IMR-90 (cell line): ENCODE results near the gene ANKRD18B. TPM values are rescaled to one million over a fixed set of nuclear protein-coding genes. Genes with fewer than 3 reads are reported as not detected.
A peak's percentile ranks its signal among the peaks of the same experiment; 100 is the strongest.
"Not testable (repeated sequence)": the region's sequence is repeated elsewhere in the genome, so short reads cannot be mapped to it uniquely, and the experiment has no call there.

Source experiments
- ATAC-seq: fragments of 200-7000 bp; cut with Tn5 transposase; 2 replicates; pipeline ENCODE4 v1.9.1; 2020; ENCODE audit warnings: low read depth, mild to moderate bottlenecking, moderate library complexity
- Bru-seq: library from RNA; stranded (reverse); fragments of 400-500 nt; gene quantifications from one replicate; lab custom pipeline; 2021; lab: Mats Ljungman, UMichigan
- BruChase-seq, 2 experiments: library from RNA; stranded (reverse); fragments of 400-500 nt; gene quantifications; one replicate each; lab custom pipeline; 2021; lab: Mats Ljungman, UMichigan
- BruUV-seq: library from RNA; stranded (reverse); fragments of 400-500 nt; replicated peaks from 2 replicates; lab custom pipeline; 2021; lab: Mats Ljungman, UMichigan
- CTCF ChIA-PET: fragments of 300-600 bp; formaldehyde crosslinking; extraction: SDS; loops from one replicate; lab custom pipeline; 2021; ENCODE audit warnings: antibody characterized with exemption; lab: Yijun Ruan, JAX
- POLR2A ChIA-PET: fragments of 300-600 bp; sonication (Branson Sonifier 250); formaldehyde crosslinking; loops from one replicate; lab custom pipeline; 2022; ENCODE audit warnings: antibody characterized with exemption; ENCODE audit not compliant: unreplicated experiment; lab: Charles Lee
- DNase-seq: peaks from one replicate; pipeline ENCODE4 v3.0.0; 2013
- H2AFZ ChIP-seq: replicated peaks from 2 replicates; pipeline ENCODE3; 2013; ENCODE audit warnings: low read length, mild to moderate bottlenecking; ENCODE audit not compliant: poor library complexity
- H2AK5ac ChIP-seq: 2 replicates; pipeline ENCODE4 v1.6.1; 2013; ENCODE audit warnings: low read depth, low read length, inconsistent platforms
- H2AK9ac ChIP-seq: replicated peaks from 2 replicates; pipeline ENCODE3; 2013; ENCODE audit warnings: mild to moderate bottlenecking, low read depth, low read length, moderate library complexity; ENCODE audit not compliant: poor library complexity
- H2BK120ac ChIP-seq: 2 replicates; pipeline ENCODE4 v1.6.1; 2013; ENCODE audit warnings: low read depth, low read length, inconsistent platforms
- H2BK15ac ChIP-seq: 3 replicates; pipeline ENCODE4 v1.6.1; 2013; ENCODE audit warnings: low read depth, low read length, inconsistent platforms
- H2BK20ac ChIP-seq: 2 replicates; pipeline ENCODE4 v1.6.1; 2013; ENCODE audit warnings: low read depth, mild to moderate bottlenecking, inconsistent platforms, low read length, moderate library complexity
- H2BK5ac ChIP-seq: 2 replicates; pipeline ENCODE4 v1.6.1; 2013; ENCODE audit warnings: mild to moderate bottlenecking, low read depth, low read length, inconsistent platforms; ENCODE audit not compliant: poor library complexity, severe bottlenecking
- H3K14ac ChIP-seq: replicated peaks from 2 replicates; pipeline ENCODE4 v1.6.1; 2013; ENCODE audit warnings: low read depth, low read length, inconsistent platforms
- H3K18ac ChIP-seq: 2 replicates; pipeline ENCODE4 v1.6.1; 2013; ENCODE audit warnings: low read depth, low read length, control low read depth
- H3K23ac ChIP-seq: 2 replicates; pipeline ENCODE4 v1.6.1; 2013; ENCODE audit warnings: low read depth, low read length, inconsistent platforms
- H3K27ac ChIP-seq: 2 replicates; pipeline ENCODE4 v1.5.1; 2013; ENCODE audit warnings: mild to moderate bottlenecking, control low read depth, low read length; ENCODE audit not compliant: insufficient read depth
- H3K27me3 ChIP-seq: 2 replicates; pipeline ENCODE4 v1.6.1; 2013; ENCODE audit warnings: low read length; ENCODE audit not compliant: control insufficient read depth, insufficient read depth
- H3K36me3 ChIP-seq: 2 replicates; pipeline ENCODE4 v1.6.1; 2013; ENCODE audit warnings: low read length, mixed read lengths; ENCODE audit not compliant: control insufficient read depth, insufficient read depth
- H3K4ac ChIP-seq: 2 replicates; pipeline ENCODE4 v1.6.1; 2013; ENCODE audit warnings: low read depth, low read length, inconsistent platforms
- H3K4me1 ChIP-seq: 2 replicates; pipeline ENCODE4 v1.6.1; 2013; ENCODE audit warnings: low read length, mixed read lengths; ENCODE audit not compliant: control insufficient read depth, insufficient read depth
- H3K4me2 ChIP-seq: 2 replicates; pipeline ENCODE4 v1.6.1; 2013; ENCODE audit warnings: low read depth, mild to moderate bottlenecking, control low read depth, low read length, moderate library complexity
- H3K4me3 ChIP-seq: 2 replicates; pipeline ENCODE4 v1.5.1; 2013; ENCODE audit warnings: low read depth, mild to moderate bottlenecking, control low read depth, low read length, moderate library complexity; ENCODE audit not compliant: insufficient read depth
- H3K56ac ChIP-seq: 2 replicates; pipeline ENCODE4 v1.6.1; 2013; ENCODE audit warnings: low read length, inconsistent platforms; ENCODE audit not compliant: insufficient read depth; ENCODE audit errors: extremely low read depth
- H3K79me1 ChIP-seq, 2 experiments: 2 replicates each; pipeline ENCODE4 v1.6.1; 2013; ENCODE audit warnings: low read length in 2 of 2, inconsistent platforms in 1 of 2, low read depth in 1 of 2
- H3K9ac ChIP-seq: 2 replicates; pipeline ENCODE4 v1.6.1; 2013; ENCODE audit warnings: low read depth, low read length, control low read depth
- H3K9me1 ChIP-seq: 2 replicates; pipeline ENCODE4 v1.6.1; 2013; ENCODE audit warnings: low read length, inconsistent platforms; ENCODE audit not compliant: insufficient read depth
- H3K9me3 ChIP-seq: 2 replicates; pipeline ENCODE4 v1.6.1; 2013; ENCODE audit warnings: low read length; ENCODE audit not compliant: control insufficient read depth, insufficient read depth
- H4K20me1 ChIP-seq: 2 replicates; pipeline ENCODE4 v1.6.1; 2013; ENCODE audit warnings: low read length, inconsistent platforms; ENCODE audit not compliant: insufficient read depth
- H4K5ac ChIP-seq: 2 replicates; pipeline ENCODE4 v1.6.1; 2013; ENCODE audit warnings: mild to moderate bottlenecking, low read depth, low read length, control low read depth
- H4K8ac ChIP-seq, 2 experiments: 2 replicates each; pipeline ENCODE4 v1.6.1; 2013; ENCODE audit warnings: low read depth in 2 of 2, low read length in 2 of 2, control low read depth in 1 of 2, inconsistent platforms in 1 of 2
- H4K91ac ChIP-seq: 2 replicates; pipeline ENCODE4 v1.6.1; 2013; ENCODE audit warnings: low read depth, low read length, inconsistent platforms; ENCODE audit not compliant: insufficient read depth
- CTCF ChIP-seq: conservative IDR thresholded peaks from 2 replicates; pipeline ENCODE4 v1.5.1; 2012; ENCODE audit warnings: mild to moderate bottlenecking, low read depth, low read length, improper control_type of control experiment
- MXI1 ChIP-seq: IDR thresholded peaks from 2 replicates; pipeline ENCODE4 v1.6.1; 2012; ENCODE audit warnings: low read depth, mild to moderate bottlenecking, low read length, moderate library complexity, borderline replicate concordance
- RAD21 ChIP-seq: IDR thresholded peaks from 2 replicates; pipeline ENCODE4 v1.6.1; 2012; ENCODE audit warnings: low read length, improper control_type of control experiment
- SMC3 ChIP-seq: fragments of 150-350 bp; IDR thresholded peaks from 2 replicates; pipeline ENCODE4 v1.6.1; 2016; ENCODE audit warnings: low read depth, mild to moderate bottlenecking, antibody characterized with exemption, low read length, moderate library complexity
- WGBS, 2 experiments: methylation state at CpG; one replicate each; pipeline versions ENCODE4 v1.1.5 to v1.1.7; 2013; ENCODE audit warnings: missing lambda C conversion rate in 2 of 2; ENCODE audit not compliant: insufficient read length in 1 of 2; ENCODE audit errors: extremely low coverage in 2 of 2; 5-methylcytosine and 5-hydroxymethylcytosine counted together
- dilution Hi-C: fragments of 300-500 bp; cut with HindIII; formaldehyde crosslinking; loops from one replicate; pipeline ENCODE4 v1.14.3; 2018; ENCODE audit warnings: low sequenced_read_pairs; ENCODE audit not compliant: unreplicated experiment
- in situ Hi-C: fragments of 300-500 bp; cut with MboI; formaldehyde crosslinking; loops from 3 replicates; pipeline ENCODE4 v1.14.3; 2019; ENCODE audit warnings: low sequenced_read_pairs, inconsistent platforms, mixed read lengths
- intact Hi-C: fragments of 100-400 bp; cut with micrococcal nuclease; formaldehyde crosslinking; loops from 2 replicates; pipeline ENCODE4 v1.10.0; 2022
- long read RNA-seq: library from polyadenylated mRNA; unstranded; transcript quantifications from one replicate; pipeline ENCODE4 v2.0.0, GENCODE V29; 2021; ENCODE audit not compliant: unreplicated experiment
- polyA plus RNA-seq, 3 experiments: library from polyadenylated mRNA; depleted of rRNA; stranded (reverse); fragments of >200 nt; gene quantifications; 2 replicates each; pipeline ENCODE4 v1.2.3, GENCODE V29; 2012; ENCODE audit warnings: low replicate concordance in 1 of 3
- total RNA-seq: library from RNA; depleted of rRNA; stranded (reverse); fragments of >200 nt; gene quantifications from 2 replicates; pipeline ENCODE4 v1.2.3, GENCODE V29; 2012; rRNA removed

Gene ANKRD18B
- 13.4 and 14.7 TPM in 2 replicates for total RNA-seq
- 5.8 and 7.1 TPM in 2 replicates for polyA plus RNA-seq (2012; rRNA removed)
- 1.8 and 2.0 TPM in 2 replicates for polyA plus RNA-seq (2012; cell fraction: cytosol; rRNA removed)
- 1.1 and 7.0 TPM in 2 replicates for polyA plus RNA-seq (2012; cell fraction: nucleus; rRNA removed; ENCODE audit: low replicate concordance)
- Bru-seq, nascent RNA, result percentile 45 among the genes with signal in this experiment
- BruChase-seq, experiment 1, labeled RNA remaining after a 6-hour chase, result percentile 50 among the genes with signal in this experiment
- BruChase-seq, experiment 2, labeled RNA remaining after a 2-hour chase, result percentile 54 among the genes with signal in this experiment
- long read RNA-seq, result 0 reads

- 0% methylated on average over 26 of the region's 73 CpGs; no CpG with 5 or more reads in 1 of the 2 experiments for WGBS, 2 experiments
- H4K5ac ChIP-seq, result not testable (repeated sequence)
These were observed at the start of gene ANKRD18B for GRCh38 chr9:33523397-33524305. Gene ANKRD18B (plus strand): TSS chr9:33524251. CDS start chr9:33524490, 239 bp downstream.

More at GRCh38 chr9:33523397-33524305, at the start of gene ANKRD18B:
- H3K18ac ChIP-seq, H2AK5ac ChIP-seq, BruUV-seq, H3K27me3 ChIP-seq, H3K79me1 ChIP-seq, H3K9me1 ChIP-seq, H4K20me1 ChIP-seq, H3K4me1 ChIP-seq, H3K9me3 ChIP-seq, H3K36me3 ChIP-seq, dilution Hi-C loops, in situ Hi-C loops: not testable (repeated sequence)
- H2BK120ac ChIP-seq, result peak within 1 kb of the TSS; percentile 57; the same call in 1 of the 2 replicates
- H2BK20ac ChIP-seq, result 0 out of 2 replicates have a peak within 1 kb of the TSS, but pooled peaks have one; percentile 35
- peak within 1 kb of the TSS; percentile 60 for H3K4ac ChIP-seq
- POLR2A ChIA-PET, result interaction anchor here (0.6 kb wide), 1 partner anchor 40 kb away, joined by 4 read pairs; no protein-coding TSS in a partner anchor
- TF ChIP-seq CTCF (peak; percentile 34; the same call in 1 of the 2 replicates), SMC3 (peak; percentile 14; the same call in 1 of the 2 replicates), MXI1 (peak; percentile 55; the same call in 1 of the 2 replicates), RAD21 (peak; percentile 27; the same call in 1 of the 2 replicates)
- H3K4me2 ChIP-seq, result peak within 1 kb of the TSS; percentile 90
- H4K8ac ChIP-seq, result peak within 1 kb of the TSS; percentile 3 to 60; a peak in 2 of 4 replicates
- 0 out of 2 replicates have a peak within 1 kb of the TSS, but pooled peaks have one; percentile 17 for H3K56ac ChIP-seq
- H2AFZ ChIP-seq, result peak within 1 kb of the TSS; percentile 93
- CTCF ChIA-PET, result interaction anchor here (0.7 to 1.3 kb wide), 3 partner anchors 25 to 155 kb away, joined by 3 to 4 read pairs (median 4); partner anchors contain the start of gene NOL6
- peak within 1 kb of the TSS; percentile 55 for H3K9ac ChIP-seq
- H4K91ac ChIP-seq, result peak within 1 kb of the TSS; percentile 75
- DNase-seq (peak; percentile 69), ATAC-seq (peak; percentile 97)
- peak within 1 kb of the TSS; percentile 92 for H3K23ac ChIP-seq
- peak within 1 kb of the TSS; percentile 93 for H3K4me3 ChIP-seq
- peak within 1 kb of the TSS; percentile 86 for H3K14ac ChIP-seq
- H2BK5ac ChIP-seq, result peak within 1 kb of the TSS; percentile 52
- H3K27ac ChIP-seq, result peak within 1 kb of the TSS; percentile 42
- intact Hi-C loops, result loop anchor here (5.0 kb wide), 2 partner anchors 99 to 199 kb away; no protein-coding TSS in a partner anchor
- H2AK9ac ChIP-seq, result peak within 1 kb of the TSS; percentile 81
- peak within 1 kb of the TSS; percentile 44 for H2BK15ac ChIP-seq
